Frontal cortex (tissue), 4 donors: ENCODE results near the gene SLC6A19. TPM values are rescaled to one million over a fixed set of nuclear protein-coding genes. Genes with fewer than 3 reads are reported as not detected.
A peak's percentile ranks its signal among the peaks of the same experiment; 100 is the strongest.

Experiments
- DNase-seq, 2 donors: peaks; one replicate each; pipeline ENCODE4 v3.0.0; 2012; ENCODE audit warnings: low spot score in 2 of 2
- FAIRE-seq: peaks from 2 replicates; lab custom pipeline; 2012; peaks lifted over from hg19 to GRCh38; lab: Jason Lieb, UNC
- total RNA-seq: library from RNA; depleted of rRNA; stranded (reverse); fragments of >200 nt; gene quantifications from one replicate; pipeline ENCODE4 v1.2.3, GENCODE V29; 2014
- donor health status: control.
- donor health status: control.
- donor health status: control.

Gene SLC6A19
- total RNA-seq, 1 donor from 2014 or later: not detected

GRCh38 chr5:1164696-1165630 lies 36.4 kb upstream of the SLC6A19 start:
- FAIRE-seq (no peak), DNase-seq (no peak)

GRCh38 chr5:1165864-1166263 lies 35.5 kb upstream of the SLC6A19 start:
- no peak for DNase-seq
- no peak for FAIRE-seq

DNA sequence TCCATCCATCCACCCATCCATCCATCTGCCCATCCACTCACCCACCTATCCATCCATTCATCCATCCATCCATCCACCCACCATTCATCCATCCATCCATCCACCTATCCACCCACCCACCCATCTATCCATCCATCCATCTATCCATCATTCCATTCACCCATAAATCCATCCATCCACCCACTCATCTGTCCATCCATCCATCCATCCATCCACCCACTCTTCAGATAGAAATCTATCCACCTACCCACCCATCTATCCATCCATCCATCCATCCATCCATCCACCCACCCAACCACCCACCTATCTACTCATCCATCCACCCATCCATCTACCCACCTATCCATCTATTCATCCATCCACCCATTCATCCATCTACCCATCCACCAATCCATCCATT lies 35.0 kb upstream of the SLC6A19 start:
- DNase-seq (no peak), FAIRE-seq (no peak)

GRCh38 chr5:1167361-1167727 lies 34.1 kb upstream of the SLC6A19 start:
- FAIRE-seq (no peak), DNase-seq (no peak)

GRCh38 chr5:1167728-1168709 lies 33.4 kb upstream of the SLC6A19 start:
- DNase-seq: peak; percentile 79 to 90
- no peak for FAIRE-seq

DNA sequence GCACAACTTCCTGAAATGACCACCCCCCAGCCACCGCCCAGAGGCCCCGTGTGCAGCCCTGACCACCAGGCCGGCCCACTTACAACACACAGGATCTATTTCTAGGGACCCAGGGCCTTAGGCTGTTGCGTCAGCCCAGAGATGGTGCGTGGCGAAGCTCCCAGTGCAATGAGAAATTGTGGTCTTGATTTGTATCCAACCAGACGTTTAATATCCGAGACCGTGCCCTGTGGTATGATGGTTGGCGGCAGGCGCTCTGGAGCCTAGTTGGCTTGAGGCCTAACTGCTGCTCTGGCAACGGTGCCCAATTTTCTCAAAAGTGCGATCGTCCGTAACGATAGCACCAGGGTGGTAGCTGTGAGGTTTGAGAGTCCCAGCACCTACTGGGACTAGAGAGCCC lies 32.6 kb upstream of the SLC6A19 start:
- FAIRE-seq: no peak
- DNase-seq: no peak

DNA sequence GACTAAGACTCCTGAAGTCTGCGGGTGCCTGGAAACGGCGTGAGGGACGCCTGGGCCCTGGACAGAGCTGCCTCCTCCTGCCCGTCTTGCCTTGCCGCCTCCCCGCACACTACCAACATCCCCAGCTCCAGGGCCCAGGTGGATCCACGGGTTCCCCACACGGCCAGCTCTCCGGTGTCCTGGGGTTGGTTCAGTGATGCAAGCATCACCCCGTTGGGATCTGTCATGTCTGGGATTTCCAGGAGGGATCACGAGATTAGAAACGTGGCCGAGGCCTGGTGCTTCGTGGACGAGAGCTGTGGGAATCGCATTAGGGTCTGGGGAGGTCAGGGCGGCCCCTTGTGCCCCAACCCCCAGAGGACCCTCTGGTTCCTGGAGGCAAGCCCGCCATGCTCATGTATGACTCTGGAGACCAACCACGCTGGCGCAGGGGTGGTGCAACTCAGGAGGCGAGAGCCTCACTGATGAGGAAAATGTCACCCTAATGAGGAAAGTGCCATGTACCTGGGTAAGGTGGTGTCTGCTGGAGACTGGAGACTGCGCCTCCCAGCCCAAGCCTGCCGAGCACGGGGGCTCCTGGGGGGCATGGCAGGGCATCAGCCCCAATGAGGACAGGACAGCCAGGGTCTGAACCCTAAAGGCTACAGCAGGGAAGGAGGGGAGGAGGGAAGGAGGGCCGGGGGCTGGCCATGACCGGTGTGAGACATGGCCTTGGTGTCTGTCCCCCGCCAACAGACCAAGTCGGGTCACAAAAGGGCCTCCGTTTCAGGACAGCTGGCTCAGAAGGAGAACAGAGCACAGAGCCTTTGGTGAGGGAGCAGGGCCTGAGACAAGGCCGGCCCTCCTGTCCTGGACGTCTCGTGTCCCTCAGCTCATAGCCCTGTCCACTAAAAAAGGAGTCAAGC lies 31.9 kb upstream of the SLC6A19 start:
- DNase-seq (no peak), FAIRE-seq (no peak)

DNA sequence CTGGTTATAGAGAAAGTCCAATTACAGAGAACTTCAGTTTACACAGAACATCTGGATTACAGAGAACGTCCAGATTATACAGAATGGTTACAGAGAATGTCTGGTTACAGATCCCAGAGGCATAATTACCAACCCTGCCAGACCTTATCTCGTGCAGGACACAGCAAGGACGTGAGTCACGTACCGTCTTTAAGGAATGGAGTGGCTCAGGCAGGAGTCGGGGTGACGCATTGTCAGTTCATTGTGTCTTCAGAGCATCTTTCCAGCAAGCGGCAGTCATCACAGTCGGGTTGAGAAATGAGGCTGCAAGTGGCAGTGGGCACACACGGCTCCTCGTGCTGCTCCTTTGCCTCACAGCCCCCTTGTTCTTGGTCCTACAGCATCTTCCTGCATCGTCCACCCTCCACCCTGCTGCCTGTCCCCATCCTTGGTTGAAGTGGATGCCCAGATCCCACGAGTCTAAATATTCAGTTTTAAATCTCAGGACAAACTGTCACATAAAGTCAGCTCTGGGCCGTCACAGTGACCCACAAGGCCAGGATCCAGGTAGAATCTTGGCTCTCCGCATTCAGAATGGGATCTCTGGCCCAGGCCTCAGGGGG lies 30.0 kb upstream of the SLC6A19 start:
- no peak for FAIRE-seq
- no peak for DNase-seq

- FAIRE-seq: no peak
- no peak for DNase-seq
Observed at GRCh38 chr5:1172007-1172581, 29.3 kb upstream of the SLC6A19 start.

DNA sequence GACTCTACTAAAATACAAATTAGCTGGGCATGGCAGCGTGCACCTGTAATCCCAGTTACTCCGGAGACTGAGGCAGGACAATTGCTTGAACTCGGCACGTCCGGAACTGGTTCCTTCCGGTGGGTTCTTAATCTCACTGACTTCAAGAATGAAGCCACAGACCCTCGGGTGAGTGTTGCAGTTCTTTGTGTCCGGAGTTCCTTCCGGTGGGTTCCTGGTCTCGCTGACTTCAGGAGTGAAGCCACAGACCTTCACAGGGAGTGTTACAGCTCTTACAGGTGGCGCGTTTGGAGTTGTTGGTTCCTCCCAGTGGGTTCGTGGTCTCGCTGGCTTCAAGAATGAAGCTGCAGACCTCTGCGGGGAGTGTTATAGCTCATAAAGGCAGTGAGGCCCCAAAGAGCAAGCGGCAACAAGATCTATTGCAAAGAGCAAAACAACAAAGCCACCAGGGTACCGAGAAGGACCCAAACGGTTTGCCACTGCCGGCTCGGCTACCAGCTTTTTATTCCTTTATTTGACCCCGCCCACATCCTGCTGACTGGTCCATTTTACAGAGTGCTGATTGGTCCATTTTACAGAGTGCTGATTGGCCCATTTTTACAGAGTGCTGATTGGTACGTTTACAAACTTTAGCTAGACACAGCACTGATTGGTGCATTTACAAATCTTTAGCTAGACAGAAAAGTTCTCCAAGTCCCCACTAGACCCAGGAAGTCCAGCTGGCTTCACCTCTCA lies 28.6 kb upstream of the SLC6A19 start:
- FAIRE-seq: no peak
- no peak for DNase-seq

DNA sequence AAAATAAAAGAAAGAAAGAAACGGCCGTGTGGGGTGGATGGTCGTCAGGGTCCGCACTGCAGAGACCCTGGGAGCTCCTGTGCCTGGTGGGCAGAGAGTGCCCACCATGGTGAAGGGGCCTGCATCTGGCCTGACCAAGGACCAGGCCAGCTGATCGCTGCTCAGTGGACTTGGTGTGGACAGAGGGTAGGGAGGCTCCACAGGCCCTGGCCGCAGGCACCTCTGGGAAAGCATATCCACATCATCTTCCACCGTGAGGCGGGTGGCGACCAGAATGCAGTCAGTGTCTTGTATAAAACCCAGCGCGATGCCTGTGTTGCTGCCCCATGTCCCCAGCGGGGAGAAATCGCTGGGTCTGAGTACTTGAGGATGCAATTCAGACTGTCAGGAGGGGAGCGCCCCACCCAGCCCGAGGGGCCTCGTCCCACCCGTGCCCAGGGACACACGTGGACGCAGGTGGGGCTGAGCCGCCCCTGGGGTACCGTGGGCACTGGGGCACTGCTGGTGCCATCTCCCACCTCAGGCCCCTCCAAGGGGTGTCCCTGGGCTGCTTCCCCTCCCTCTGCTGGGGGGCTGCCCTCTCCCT lies 27.8 kb upstream of the SLC6A19 start:
- DNase-seq: no peak
- no peak for FAIRE-seq

- FAIRE-seq: no peak
- DNase-seq: peak; percentile 62 to 70
Observed at GRCh38 chr5:1174122-1174936, 27.1 kb upstream of the SLC6A19 start.

- DNase-seq (no peak), FAIRE-seq (no peak)
Observed at GRCh38 chr5:1175015-1175414, 26.4 kb upstream of the SLC6A19 start.

DNA sequence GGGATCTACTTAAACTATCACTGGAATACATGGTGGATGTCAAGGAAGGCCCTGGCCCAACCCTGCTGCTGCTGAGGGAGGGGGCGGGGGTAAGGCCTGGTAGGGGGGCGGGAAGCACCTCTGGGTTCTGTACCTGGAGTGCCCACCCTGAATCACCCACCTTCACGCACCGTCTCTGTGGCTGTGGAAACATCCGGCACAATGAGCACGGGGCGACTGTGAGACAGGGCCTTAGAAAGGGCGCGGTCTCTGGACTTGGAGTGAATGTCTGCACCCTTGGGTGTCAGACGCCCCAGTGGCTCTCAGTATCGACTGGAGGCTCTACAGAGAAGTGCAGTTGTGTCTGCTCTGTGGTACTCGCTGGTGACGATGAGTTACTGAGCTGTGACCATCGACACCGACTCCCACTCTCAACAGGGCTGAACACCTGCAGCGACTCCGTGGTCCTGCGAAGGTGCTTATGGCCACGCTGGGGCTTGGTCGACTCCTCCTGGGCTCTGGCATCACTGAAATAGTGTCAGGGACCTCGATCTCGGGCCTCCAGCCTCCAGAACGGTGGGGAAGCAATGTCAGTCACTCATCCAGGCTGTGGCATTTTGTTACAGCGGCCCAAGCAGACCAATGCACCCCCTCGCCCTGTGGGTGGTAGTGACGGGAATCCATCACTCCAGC lies 25.5 kb upstream of the SLC6A19 start:
- DNase-seq: no peak
- FAIRE-seq: no peak

DNA sequence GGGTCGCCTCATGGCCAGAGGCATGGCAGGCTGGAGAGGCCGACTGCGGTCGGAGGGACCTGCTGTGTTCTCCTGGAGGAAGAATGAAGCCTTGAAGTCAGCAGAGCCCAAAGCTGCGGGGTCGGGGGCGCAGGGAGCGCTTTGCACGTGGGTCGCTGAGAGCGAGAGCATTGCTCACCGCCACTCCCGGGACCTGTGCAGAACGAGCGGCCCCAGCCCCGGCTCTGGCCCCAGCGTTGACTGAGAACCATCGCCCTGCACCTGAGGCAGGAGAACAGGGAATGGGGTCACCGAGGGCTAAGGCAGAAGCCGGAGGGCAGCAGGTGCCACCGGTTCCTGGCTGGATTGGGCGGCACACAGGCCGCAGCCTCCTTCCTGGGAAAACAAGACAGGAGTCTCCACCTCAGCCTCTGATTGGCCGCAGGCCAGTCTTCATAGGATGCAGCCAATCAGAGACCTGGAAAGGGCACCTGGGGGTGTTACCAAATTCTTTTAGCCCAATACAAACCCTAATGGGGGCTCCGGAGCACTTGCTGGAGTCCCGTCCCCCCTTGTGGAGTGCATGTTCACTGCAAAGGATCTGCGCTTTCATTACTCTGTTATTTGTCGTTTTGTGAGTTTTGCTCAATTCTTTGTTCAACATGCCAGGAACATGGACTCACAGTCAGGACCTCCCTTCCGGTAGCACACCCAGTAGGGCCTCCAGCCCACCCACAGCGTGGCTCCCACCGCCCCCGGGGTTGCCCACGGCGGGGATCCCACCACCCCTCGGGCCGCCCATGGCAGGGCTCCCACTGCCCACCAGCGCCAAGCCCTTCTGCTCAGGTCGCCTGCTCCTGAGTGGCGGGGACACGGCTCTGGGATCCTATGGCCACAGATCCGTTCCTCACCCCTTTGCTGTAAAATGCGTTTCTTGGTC lies 24.7 kb upstream of the SLC6A19 start:
- no peak for FAIRE-seq
- no peak for DNase-seq
